GM23248 (cell line): ENCODE measurements around the gene BCL2L13. TPM values are rescaled to one million over a fixed set of nuclear protein-coding genes. Genes with fewer than 3 reads are reported as not detected.

Experiments used
- DNase-seq: peaks from one replicate; pipeline ENCODE4 v3.0.0-alpha.2; 2015
- H2AFZ ChIP-seq: fragments of 200-600 bp; sonication (generic); 2 replicates; pipeline ENCODE4 v1.6.1; 2016; ENCODE audit warnings: antibody characterized with exemption
- H3F3A ChIP-seq: fragments of 200-600 bp; sonication (generic); 2 replicates; pipeline ENCODE4 v1.6.1; 2016; ENCODE audit warnings: mild to moderate bottlenecking, antibody characterized with exemption, mixed run types; ENCODE audit not compliant: insufficient read depth
- H3K27ac ChIP-seq: fragments of 200-600 bp; sonication (generic); 2 replicates; pipeline ENCODE4 v1.5.1; 2016; ENCODE audit warnings: mild to moderate bottlenecking
- H3K27me3 ChIP-seq: fragments of 200-600 bp; sonication (generic); replicated peaks from 2 replicates; pipeline ENCODE4 v1.6.1; 2016; ENCODE audit warnings: mild to moderate bottlenecking; ENCODE audit not compliant: insufficient read depth
- H3K36me3 ChIP-seq: fragments of 200-600 bp; sonication (generic); 2 replicates; pipeline ENCODE4 v1.6.1; 2016; ENCODE audit warnings: low read depth, mild to moderate bottlenecking
- H3K4me1 ChIP-seq: fragments of 200-600 bp; sonication (generic); 2 replicates; pipeline ENCODE4 v1.6.1; 2016; ENCODE audit warnings: mild to moderate bottlenecking; ENCODE audit not compliant: insufficient read depth
- H3K4me2 ChIP-seq: fragments of 200-600 bp; sonication (generic); one replicate; pipeline ENCODE4 v1.6.1; 2016; ENCODE audit warnings: mild to moderate bottlenecking; ENCODE audit not compliant: unreplicated experiment
- H3K4me3 ChIP-seq: fragments of 200-600 bp; sonication (generic); 2 replicates; pipeline ENCODE4 v1.5.1; 2016; ENCODE audit warnings: mild to moderate bottlenecking
- H3K79me2 ChIP-seq: fragments of 200-600 bp; sonication (generic); 2 replicates; pipeline ENCODE4 v1.6.1; 2016; ENCODE audit warnings: mild to moderate bottlenecking; ENCODE audit not compliant: insufficient read depth
- H3K9ac ChIP-seq: fragments of 200-600 bp; sonication (generic); 2 replicates; pipeline ENCODE4 v1.6.1; 2016; ENCODE audit warnings: mild to moderate bottlenecking
- H3K9me2 ChIP-seq: fragments of 200-600 bp; sonication (generic); 2 replicates; pipeline ENCODE4 v1.6.1; 2016; ENCODE audit warnings: mixed run types, mild to moderate bottlenecking, moderate library complexity; ENCODE audit not compliant: insufficient read depth
- H3K9me3 ChIP-seq: fragments of 200-600 bp; sonication (generic); one replicate; pipeline ENCODE4 v1.6.1; 2017; ENCODE audit warnings: low read depth
- H4K20me1 ChIP-seq: fragments of 200-600 bp; sonication (generic); 2 replicates; pipeline ENCODE4 v1.6.0; 2016; ENCODE audit not compliant: insufficient read depth
- EZH2 ChIP-seq: fragments of 200-600 bp; sonication (generic); IDR thresholded peaks from 2 replicates; pipeline ENCODE4 v1.6.1; 2018; ENCODE audit warnings: antibody characterized with exemption, mild to moderate bottlenecking; ENCODE audit not compliant: insufficient read depth, poor library complexity, severe bottlenecking
- EZH2phosphoT487 ChIP-seq: fragments of 200-600 bp; sonication (generic); IDR thresholded peaks from 2 replicates; pipeline ENCODE4 v1.6.1; 2018; ENCODE audit warnings: antibody characterized with exemption, moderate library complexity, mild to moderate bottlenecking, low read depth; ENCODE audit not compliant: insufficient read depth
- WGBS, 2 experiments: methylation state at CpG; one replicate each; pipeline ENCODE4 v1.1.6; 2015 to 2017; ENCODE audit warnings: low lambda C conversion rate in 2 of 2, low coverage in 1 of 2; ENCODE audit errors: missing lambda C conversion rate in 2 of 2; 5-methylcytosine and 5-hydroxymethylcytosine counted together
- in situ Hi-C: fragments of 300-500 bp; cut with MboI; formaldehyde crosslinking; loops from 2 replicates; pipeline ENCODE4 v1.15.0; 2020
- polyA plus RNA-seq: library from polyadenylated mRNA; unstranded; fragments of >200 nt; fragmentation: Nextera tagmentation; extraction: Ambion mirVana; gene quantifications from 2 replicates; pipeline ENCODE4 v1.2.1, GENCODE V29; 2016
- total RNA-seq: library from RNA; depleted of rRNA; stranded (reverse); fragments of >200 nt; shearing (Covaris generic); gene quantifications from 2 replicates; pipeline ENCODE4 v1.2.3, GENCODE V29; 2014

The BCL2L13 gene
- total and polyA plus RNA-seq, 2 experiments from 2014 or later, result 44.9 to 71.9 TPM

DNA sequence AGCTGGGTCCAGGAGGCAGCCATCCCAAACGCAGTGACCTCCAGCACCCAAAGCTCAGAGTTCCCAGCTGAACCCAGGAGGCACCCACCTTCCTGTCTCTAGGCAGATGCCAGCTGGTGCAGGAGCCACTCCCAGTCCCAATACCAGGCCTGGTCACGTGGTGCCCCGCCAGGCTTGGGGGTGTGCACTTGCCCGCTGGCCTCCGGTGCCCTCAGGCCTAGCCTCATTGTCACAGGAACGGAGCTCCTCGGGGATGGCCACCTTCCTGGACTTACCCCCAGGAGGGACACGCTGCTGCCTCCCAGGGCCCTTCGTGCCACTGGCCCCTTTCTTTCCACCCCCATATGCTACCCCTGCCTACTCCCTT, 131.1 kb downstream of the BCL2L13 start:
- Histone ChIP-seq H3K9me2 (no peaks in the 10 kb centered on the region), H4K20me1 (no peaks in the 10 kb centered on the region), H3K9ac (no peak overlapping the region), H2AFZ (no peak overlapping the region), H3K79me2 (peaks cover 31% of the 10 kb centered on the region), H3F3A (no peaks in the 10 kb centered on the region), H3K27me3 (no peaks in the 10 kb centered on the region), H3K4me2 (no peak overlapping the region), H3K36me3 (no peaks in the 10 kb centered on the region), H3K4me3 (no peak overlapping the region), H3K9me3 (no peaks in the 10 kb centered on the region), H3K27ac (no peak overlapping the region), H3K4me1 (peaks cover 11% of the 10 kb centered on the region)
- in situ Hi-C loops, result no loop called here
- 93 to 96% methylated on average over 8 to 9 of the region's 9 CpGs for WGBS, 2 experiments
- no peak for DNase-seq
- TF ChIP-seq EZH2phosphoT487, result no peak
- no peak for TF ChIP-seq EZH2

DNA sequence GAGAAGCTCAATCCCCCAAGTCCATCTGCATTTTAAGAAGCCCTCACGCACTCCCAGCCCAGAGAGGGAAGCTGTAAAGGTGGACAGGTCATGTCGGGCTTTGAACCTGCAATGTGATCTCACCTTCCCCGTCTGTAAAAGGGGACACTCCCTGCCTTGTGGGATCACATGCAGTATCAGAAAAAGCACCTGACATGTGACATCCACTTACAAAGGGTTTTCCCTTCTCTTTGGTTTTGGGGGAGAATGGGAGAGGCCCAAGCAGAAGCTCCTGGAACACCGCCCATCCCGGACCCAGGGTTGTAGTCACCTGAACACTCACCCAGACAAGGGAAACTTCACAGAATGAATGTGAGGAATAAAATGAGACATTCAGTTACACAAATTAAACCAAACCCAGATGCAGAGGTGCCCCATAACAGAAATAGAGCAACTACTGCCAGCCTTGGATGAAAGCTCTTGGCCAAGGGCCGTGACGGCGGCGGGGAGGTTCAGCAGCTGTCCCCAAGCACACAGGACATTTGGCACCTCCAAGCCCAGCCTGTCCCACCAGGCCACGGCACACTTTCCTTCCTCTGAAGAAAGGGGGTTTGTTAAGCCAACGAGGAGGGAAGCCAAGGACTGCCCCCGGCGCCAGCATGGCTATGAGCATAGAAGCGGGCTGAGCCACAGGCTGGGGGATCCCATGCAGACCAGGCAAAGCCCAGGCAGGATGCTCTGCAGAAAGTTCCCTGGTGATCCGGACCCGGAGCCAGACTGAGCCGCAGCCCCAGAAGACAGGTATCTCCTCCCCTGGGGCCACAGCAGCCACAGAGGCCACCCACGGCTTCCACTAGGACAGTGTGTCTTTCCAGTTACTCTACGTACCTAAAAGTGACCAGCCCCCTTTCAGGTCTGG, 131.9 kb downstream of the BCL2L13 start:
- H4K20me1 ChIP-seq, result no peaks in the 10 kb centered on the region
- H3K9ac ChIP-seq, result no peak overlapping the region
- H3K4me2 ChIP-seq, result no peak overlapping the region
- H3F3A ChIP-seq, result no peaks in the 10 kb centered on the region
- no peak overlapping the region for H3K4me3 ChIP-seq
- H3K27ac ChIP-seq, result no peak overlapping the region
- 78 to 79% methylated on average over 19 of the region's 19 CpGs for whole genome bisulfite sequencing, 2 experiments
- in situ Hi-C loops, result no loop called here
- no peaks in the 10 kb centered on the region for H3K36me3 ChIP-seq
- H3K4me1 ChIP-seq, result peaks cover 11% of the 10 kb centered on the region
- DNase-seq, result no peak
- TF ChIP-seq EZH2phosphoT487, result no peak
- TF ChIP-seq EZH2, result no peak
- no peaks in the 10 kb centered on the region for H3K9me2 ChIP-seq
- no peaks in the 10 kb centered on the region for H3K27me3 ChIP-seq
- H3K79me2 ChIP-seq, result peaks cover 25% of the 10 kb centered on the region
- no peaks in the 10 kb centered on the region for H3K9me3 ChIP-seq
- no peak overlapping the region for H2AFZ ChIP-seq

DNA sequence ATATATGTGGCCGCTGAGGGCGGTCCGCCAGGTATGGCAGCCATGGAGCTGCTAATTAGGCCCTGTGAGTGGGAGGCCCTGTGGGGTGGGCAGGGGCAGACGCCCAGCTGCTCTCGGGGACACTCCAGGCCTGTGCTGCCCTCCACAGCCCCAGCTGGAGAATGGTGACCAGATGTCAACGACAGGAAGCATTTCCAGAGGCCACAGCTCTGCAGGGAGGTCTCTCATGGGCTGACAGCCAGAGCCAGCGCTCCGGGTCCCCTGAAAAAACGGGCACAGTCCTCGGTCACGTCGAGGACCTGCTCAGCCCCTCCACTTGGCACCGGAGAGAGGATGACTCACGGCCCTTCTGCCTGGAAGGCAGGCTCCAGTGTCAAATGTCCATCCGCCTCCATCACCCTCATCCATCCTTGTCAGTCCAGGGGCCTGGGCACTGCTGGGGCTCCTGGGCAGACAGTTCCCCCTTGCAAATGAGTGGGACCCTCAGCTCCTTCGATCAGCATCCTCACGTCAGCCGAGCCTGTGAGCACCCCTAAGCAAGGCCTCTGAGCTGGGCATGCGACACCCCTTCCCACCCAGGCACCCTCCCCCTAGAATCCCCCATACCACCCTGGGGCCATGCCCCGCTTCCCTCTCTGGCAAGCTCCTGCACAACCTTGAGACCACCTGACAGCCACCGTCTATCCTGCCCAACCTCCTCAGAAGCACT, 133.8 kb downstream of the BCL2L13 start:
- Histone ChIP-seq H3K4me3 (no peak overlapping the region), H3K4me2 (no peak overlapping the region), H3K36me3 (no peaks in the 10 kb centered on the region), H3K9ac (peak overlapping the region; percentile 81; the same call in 1 of the 2 replicates), H3F3A (no peaks in the 10 kb centered on the region), H3K4me1 (peaks cover 11% of the 10 kb centered on the region), H4K20me1 (no peaks in the 10 kb centered on the region), H3K9me2 (no peaks in the 10 kb centered on the region), H3K27ac (no peak overlapping the region), H3K79me2 (peaks cover 16% of the 10 kb centered on the region), H3K9me3 (no peaks in the 10 kb centered on the region), H2AFZ (no peak overlapping the region), H3K27me3 (no peaks in the 10 kb centered on the region)
- 76 to 79% methylated on average over 20 to 21 of the region's 21 CpGs for WGBS, 2 experiments
- DNase-seq, result peak; percentile 23
- in situ Hi-C loops, result no loop called here
- TF ChIP-seq EZH2phosphoT487 (no peak), EZH2 (no peak)

DNA sequence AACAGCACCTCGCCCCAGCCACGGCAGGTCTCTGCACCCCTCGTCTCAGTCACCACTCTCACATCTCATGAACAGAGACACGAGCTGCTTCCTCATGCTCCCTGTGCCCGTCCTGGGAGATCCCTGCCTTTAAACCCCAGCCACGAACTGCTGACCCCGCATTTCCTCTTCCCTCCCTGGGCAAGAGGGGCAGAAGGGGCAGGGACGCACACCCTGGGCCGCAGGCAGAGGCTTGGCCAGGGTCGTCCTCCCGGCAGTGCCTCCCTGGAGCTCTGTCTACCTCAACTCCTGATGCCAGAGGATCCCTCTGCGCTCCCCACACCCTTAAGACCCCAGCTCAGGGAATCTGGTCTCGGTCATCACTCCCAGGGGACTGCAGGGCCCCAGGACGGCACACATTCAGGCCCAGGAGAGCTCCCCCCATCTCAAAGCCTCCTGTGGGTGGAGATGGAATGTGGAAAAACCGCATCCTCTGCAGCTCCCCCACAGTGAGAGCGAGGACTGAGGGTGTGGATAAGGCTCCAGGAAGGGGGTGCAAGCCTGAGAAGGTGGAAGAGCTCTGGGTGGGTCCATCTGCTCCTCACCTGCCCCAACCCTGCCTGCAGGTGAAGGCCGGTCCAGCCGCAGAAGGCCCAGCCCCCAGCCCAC, 134.5 kb downstream of the BCL2L13 start:
- H3K4me1 ChIP-seq, result peaks cover 11% of the 10 kb centered on the region
- H3F3A ChIP-seq, result no peaks in the 10 kb centered on the region
- no peaks in the 10 kb centered on the region for H3K27me3 ChIP-seq
- no peaks in the 10 kb centered on the region for H3K9me3 ChIP-seq
- WGBS, 2 experiments, result 56 to 61% methylated on average over 18 of the region's 18 CpGs
- in situ Hi-C loops, result no loop called here
- peak overlapping the region; percentile 80; the same call in 1 of the 2 replicates for H2AFZ ChIP-seq
- H3K27ac ChIP-seq, result no peak overlapping the region
- H3K4me2 ChIP-seq, result peak overlapping the region; percentile 99
- peak overlapping the region; percentile 84 for H3K4me3 ChIP-seq
- no peaks in the 10 kb centered on the region for H3K9me2 ChIP-seq
- no peaks in the 10 kb centered on the region for H3K36me3 ChIP-seq
- peak overlapping the region; percentile 81 for H3K9ac ChIP-seq
- no peaks in the 10 kb centered on the region for H4K20me1 ChIP-seq
- peaks cover 12% of the 10 kb centered on the region for H3K79me2 ChIP-seq
- TF ChIP-seq EZH2phosphoT487 (no peak), EZH2 (no peak)
- peak; percentile 52 for DNase-seq
